ENCODE measurements around the gene RABEP1.

The RABEP1 gene

GRCh38 chr17:5269241-5269960 lies 12.7 kb upstream of the RABEP1 start:
- no peak for DNase-seq

DNA sequence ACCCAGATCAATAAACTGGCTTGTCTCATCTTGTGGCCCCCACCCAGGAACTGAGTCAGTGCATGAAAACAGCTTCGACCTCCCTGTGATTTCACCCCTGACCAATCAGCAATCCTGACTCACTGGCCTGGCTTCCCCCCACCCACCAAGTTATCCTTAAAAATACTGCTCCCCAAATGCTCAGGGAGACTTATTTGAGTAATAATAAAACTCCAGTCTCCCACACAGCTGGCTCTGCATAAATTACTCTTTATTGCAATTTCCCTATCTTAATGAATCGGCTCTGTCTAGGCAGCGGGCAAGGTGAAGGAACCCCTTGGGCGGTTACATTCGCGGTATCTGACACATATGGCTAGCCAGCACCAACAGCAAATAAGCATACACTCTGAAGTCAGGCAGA lies 9.8 kb upstream of the RABEP1 start:
- peak; percentile 45 for DNase-seq

- peak; percentile 52 for DNase-seq
These were observed 646 bp downstream of the RABEP1 start for GRCh38 chr17:5282642-5283217.

DNA sequence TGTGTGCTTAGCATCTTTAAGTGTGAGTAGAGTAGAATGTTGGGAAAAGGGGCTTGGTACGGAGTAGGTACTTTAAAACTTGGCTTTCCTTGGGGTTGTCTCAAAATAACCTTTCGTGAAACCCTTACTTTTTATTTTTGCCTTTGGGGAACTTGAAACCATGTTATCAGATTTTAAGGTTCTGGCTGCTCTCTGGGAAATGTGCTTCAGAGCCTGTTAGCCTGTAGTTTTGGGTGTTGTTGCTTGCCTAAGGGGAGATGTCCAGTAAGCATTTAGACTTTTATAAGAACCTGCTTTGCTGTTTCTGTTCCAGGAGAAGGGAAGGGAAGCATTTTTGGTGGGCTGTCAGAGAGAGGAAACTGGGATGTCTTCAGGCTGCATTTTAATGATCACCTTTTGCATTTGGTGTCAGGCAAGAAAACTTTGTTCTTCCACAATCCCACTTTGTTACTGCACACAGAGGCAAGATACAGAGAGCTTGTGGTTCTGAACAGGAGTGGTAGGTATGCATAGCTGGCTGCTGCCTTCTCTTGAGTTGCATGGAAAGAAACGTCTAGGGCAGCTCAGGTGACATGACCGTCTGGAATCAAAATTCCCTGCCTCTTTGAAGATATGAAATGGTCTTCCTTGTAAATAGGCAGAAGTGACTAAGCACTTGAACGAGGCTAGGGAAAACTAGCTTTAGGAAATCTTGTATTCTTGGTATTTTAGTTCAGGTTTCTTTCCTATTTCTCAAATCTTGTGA lies 1.7 kb downstream of the RABEP1 start:
- no peak for DNase-seq

DNA sequence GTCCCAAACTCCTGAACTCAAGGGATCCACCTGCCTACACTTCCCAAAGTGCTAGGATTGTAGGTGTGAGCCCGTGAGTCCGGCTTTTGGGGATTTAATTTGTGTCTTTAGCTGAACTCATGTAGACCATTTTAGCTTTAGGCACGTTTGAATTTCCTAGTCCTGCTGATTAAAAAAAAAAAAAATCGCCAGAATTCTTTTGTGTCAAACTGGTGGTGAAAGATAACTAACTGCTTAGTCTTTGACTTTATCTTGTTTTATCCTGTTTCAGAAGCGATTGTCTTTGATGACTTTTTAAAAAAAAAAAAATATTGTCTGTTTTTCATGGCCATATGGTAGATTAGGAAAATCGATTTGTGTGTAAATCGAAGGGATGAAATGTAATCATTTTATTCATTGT lies 2.6 kb downstream of the RABEP1 start:
- DNase-seq, result no peak

GRCh38 chr17:5286846-5287245 lies 4.8 kb downstream of the RABEP1 start:
- no peak for DNase-seq

DNA sequence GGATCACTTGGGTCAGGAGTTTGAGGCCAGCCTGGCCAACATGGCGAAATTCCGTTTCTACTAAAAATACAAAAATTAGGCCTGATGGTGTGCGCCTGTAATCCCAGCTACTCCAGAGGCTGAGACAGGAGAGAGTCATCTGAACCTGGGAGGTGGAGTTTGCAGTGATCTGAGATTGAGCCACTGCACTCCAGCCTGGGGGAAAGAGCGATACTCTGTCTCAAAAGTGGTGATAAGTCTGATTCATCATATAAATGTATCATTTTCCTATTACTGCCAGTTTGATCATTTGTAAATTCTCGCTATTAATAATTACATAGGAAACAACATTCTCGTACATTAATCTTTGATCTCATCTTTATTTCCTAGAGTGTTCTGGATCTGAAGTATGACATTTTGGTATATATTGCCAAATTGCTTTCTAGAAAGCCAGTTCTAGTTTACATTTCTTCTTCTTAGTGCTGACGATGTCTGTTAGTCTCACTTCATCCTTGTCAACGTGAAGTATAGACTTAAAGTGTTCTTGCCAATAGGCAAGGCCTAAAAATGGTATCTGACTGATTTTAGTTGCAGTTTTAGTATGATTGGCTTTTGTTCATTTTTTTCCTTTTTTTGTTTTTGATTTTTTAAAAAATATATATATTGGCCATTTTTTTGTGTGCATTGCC lies 9.7 kb downstream of the RABEP1 start:
- no peak for DNase-seq

GRCh38 chr17:5297245-5297644 lies 15.2 kb downstream of the RABEP1 start:
- DNase-seq, result no peak

- no peak for DNase-seq
These were observed 17.3 kb downstream of the RABEP1 start for GRCh38 chr17:5299383-5299782.

DNA sequence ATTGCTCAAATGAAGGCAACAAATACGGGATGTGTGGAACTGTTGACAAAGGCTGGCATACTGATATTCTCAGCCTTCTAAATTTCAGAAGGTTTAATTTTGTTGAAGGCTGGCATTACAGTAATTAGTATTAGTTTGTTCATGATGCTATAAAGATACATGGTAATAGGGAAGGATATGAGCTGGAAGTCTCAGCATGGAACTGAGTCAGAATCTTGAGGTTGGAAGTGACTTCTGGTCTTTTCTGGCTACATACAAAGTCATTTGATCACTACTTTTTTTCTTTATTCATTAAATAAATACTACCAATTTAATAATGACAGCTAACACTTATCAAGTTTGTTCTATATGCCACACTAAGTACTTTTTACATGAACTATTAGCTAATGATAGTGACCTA lies 22.6 kb downstream of the RABEP1 start:
- no peak for DNase-seq

- DNase-seq, result no peak
These were observed 27.8 kb downstream of the RABEP1 start for GRCh38 chr17:5309851-5310250.

DNA sequence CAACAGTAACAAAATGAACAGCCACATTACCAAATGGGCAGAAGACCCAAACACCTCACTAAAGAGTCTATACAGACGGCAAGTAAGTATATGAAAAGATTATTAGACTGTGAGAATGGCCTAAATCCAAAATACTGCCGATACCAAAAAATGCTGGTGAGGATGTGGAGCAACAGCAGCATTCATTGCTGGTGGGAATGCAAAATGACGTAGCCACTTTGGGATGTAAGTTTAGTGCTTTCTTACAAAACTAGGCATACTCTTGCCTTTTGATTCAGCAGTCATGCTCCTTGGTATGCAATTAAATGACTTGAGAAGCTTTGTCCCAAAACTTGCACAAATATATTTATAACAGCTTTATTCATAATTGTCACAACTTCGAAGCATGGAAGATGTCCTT lies 43.8 kb downstream of the RABEP1 start:
- DNase-seq, result no peak

- no peak for DNase-seq
These were observed 47.9 kb downstream of the RABEP1 start for GRCh38 chr17:5329784-5330557.

GRCh38 chr17:5330981-5331380 lies 48.9 kb downstream of the RABEP1 start:
- no peak for DNase-seq

DNA sequence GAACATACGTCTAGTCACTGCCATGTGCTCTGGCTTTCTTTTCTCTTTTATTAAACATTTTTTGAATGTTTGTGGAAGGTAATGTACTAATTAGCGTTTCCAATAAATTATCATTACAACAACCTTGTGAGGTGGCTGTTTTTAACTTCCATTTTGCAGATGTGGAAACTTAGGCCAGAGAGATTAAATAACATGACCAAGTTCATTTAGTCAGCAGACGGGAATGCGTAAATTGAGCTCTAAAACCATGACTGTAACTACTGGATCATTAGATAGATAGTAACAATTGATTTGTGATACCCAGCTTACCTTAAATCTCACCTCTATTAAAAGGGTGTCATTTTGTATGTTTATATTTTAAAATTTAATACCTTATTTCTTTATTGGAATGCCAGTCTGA lies 49.4 kb downstream of the RABEP1 start:
- DNase-seq, result no peak

DNA sequence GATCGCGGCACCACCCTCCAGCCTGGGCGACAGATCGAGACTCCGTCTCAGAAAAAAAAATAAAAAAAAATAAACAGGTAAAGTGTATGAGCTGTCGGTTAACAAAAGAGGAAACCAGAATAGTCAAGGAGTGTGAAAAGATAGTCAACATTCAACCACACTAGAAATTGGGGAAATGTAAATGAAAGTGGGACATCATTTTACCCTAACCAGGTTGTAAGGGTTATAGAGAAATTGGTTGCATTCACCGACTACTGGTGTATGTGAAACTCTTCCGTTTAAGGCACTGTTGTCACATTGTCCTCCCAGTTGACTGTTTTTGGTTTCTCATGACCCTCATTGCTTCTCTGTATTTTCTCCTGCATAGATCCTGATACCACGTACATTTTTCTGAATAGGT lies 62.8 kb downstream of the RABEP1 start:
- DNase-seq, result no peak

- no peak for DNase-seq
These were observed 70.7 kb downstream of the RABEP1 start for GRCh38 chr17:5352681-5353289.

DNA sequence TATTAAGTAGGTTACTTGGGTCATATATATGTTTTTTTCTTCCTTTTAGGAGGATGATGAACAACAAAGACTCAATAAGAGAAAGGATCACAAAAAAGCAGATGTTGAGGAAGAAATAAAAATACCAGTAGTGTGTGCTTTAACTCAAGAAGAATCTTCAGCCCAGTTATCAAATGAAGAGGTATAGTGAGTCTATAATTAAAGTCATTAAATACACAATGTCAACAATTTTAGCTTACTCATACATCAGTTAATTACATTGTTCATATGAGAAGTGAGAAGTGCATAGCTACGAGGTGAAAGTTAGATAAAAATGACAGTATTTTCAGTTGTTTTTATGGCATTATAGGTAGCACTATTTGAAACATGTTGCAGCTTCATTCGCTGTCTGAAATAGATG lies 72.2 kb downstream of the RABEP1 start:
- DNase-seq, result no peak

DNA sequence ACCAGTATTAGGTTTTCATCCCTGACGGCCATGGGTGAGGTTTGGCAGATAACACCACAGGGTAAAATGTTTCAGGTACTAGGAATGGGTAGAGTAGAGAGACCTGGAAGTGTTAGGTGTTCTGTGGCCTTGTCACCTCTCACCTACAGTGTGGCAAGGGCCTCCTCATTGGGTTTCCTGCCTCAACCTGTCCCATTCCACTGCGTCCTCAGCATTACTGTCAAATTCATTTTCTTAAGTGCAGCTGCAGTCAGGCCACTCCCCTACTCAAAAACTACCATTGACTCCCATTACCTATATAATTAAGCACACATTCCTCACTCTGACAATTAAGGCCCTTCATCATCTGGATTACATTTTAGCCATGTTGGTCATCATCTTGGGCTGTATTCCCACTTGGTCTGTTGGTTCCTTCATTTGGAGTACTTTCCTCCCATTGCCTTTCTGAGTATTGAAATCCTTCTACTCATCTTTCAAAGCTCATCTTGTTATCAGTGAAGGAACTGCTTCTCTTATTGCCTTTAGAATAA lies 72.9 kb downstream of the RABEP1 start:
- DNase-seq, result no peak

- DNase-seq, result no peak
These were observed 73.5 kb downstream of the RABEP1 start for GRCh38 chr17:5355421-5356129.

DNA sequence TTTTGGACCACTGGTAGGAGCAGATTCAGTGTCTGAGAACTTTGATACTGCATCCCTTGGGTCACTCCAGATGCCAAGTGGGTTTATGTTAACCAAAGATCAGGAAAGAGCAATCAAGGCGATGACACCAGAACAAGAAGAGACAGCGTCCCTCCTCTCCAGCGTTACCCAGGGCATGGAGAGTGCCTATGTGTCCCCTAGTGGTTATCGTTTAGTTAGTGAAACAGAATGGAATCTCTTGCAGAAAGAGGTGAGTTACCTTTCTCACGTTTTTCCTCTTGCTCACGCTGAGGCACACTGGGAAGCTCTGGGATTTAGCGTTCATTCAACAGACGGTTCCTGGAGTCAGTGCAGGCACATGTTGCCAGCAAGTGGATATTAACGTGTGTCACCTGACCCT lies 79.3 kb downstream of the RABEP1 start:
- no peak for DNase-seq

All from stimulated activated naive CD4-positive, alpha-beta T cell treated with Interleukin-2 at 50 U/mL for 16 hours (primary cell).